Neural progenitor cell (in vitro differentiated cells): ENCODE measurements around the gene MTFR2.

Source experiments
- EZH2phosphoT487 ChIP-seq: fragments of 200-600 bp; sonication (generic); IDR thresholded peaks from 2 replicates; pipeline ENCODE4 v1.6.1; 2017; ENCODE audit warnings: antibody characterized with exemption
- TF ChIP-seq, protein P1 (sequence below): fragments of 200-600 bp; sonication (generic); IDR thresholded peaks from 2 replicates; pipeline ENCODE4 v1.5.1; 2017; ENCODE audit warnings: antibody characterized with exemption, mild to moderate bottlenecking

DNA sequence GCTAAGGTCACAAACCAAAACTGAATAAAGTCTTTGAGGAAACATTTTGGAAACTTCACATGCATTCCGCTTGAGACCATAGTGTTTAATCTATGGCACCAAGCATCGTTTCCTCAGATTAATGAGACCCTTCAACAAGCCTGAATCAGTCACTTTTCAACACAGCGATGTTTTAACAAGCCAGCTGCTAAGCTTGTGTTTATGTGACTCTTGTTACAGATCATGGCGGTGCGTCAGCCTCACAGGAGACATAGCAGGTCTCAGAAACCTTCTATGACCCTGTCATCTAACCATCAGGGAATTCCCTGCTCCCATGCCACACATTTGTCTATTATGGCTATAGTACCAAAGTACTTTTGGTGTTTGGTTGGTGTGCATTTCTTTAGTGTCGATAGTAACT is 57.2 kb downstream of the MTFR2 start:
- no peak for TF ChIP-seq EZH2phosphoT487
- TF ChIP-seq, protein P1, sequence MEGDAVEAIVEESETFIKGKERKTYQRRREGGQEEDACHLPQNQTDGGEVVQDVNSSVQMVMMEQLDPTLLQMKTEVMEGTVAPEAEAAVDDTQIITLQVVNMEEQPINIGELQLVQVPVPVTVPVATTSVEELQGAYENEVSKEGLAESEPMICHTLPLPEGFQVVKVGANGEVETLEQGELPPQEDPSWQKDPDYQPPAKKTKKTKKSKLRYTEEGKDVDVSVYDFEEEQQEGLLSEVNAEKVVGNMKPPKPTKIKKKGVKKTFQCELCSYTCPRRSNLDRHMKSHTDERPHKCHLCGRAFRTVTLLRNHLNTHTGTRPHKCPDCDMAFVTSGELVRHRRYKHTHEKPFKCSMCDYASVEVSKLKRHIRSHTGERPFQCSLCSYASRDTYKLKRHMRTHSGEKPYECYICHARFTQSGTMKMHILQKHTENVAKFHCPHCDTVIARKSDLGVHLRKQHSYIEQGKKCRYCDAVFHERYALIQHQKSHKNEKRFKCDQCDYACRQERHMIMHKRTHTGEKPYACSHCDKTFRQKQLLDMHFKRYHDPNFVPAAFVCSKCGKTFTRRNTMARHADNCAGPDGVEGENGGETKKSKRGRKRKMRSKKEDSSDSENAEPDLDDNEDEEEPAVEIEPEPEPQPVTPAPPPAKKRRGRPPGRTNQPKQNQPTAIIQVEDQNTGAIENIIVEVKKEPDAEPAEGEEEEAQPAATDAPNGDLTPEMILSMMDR: no peak
